GM12865 (cell line): ENCODE data around the gene EXOC1.

ENCODE experiments used
- DNase-seq: peaks from one replicate; pipeline ENCODE4 v3.0.0; 2010; ENCODE audit warnings: low read depth
- H3K4me3 ChIP-seq: 2 replicates; pipeline ENCODE4 v1.5.1; 2011; ENCODE audit warnings: mild to moderate bottlenecking, low read depth, low read length, control low read depth
- CTCF ChIP-seq: IDR thresholded peaks from 2 replicates; pipeline ENCODE4 v1.5.1; 2011; ENCODE audit warnings: low read length, control low read depth, low read depth, inconsistent platforms; ENCODE audit not compliant: insufficient read depth; ENCODE audit errors: missing control alignments

Gene EXOC1

GRCh38 chr4:55880652-55881280 lies 27.3 kb downstream of the EXOC1 start:
- no peak for TF ChIP-seq CTCF
- DNase-seq: no peak

DNA sequence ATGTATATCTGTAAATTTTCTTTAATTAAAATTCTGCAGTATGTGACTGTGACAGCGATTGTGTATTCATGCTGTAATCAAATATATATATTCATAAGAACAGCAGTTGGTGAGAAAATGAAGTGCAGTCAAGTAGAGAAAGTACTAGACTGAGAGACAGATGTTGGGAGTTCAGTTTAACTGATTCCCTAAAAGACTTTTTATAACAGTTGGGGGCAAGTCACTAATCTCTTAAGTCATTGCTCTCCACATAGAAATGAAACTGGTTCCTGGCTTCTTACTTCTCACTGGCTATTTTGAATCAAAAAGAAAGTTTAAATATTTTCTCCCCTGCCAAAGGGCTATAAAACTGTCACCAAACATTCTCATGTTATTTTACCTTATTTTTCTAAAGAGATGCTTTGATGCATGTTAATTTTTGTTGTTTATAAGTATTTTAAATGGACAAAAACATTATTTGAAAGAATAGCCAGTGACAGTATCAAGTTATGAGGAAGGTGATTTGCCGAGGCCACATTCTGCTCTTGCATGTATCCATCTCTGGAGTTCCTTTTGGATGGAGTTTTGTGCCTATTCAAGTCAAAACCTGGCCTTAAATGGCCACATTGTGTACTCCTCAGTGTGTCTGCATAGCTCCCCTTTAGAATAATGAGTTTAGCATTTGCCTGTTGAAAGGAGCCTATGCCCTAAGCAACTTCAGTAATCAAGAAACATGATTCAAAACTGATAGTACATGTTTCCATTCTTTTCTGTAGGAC lies 30.8 kb downstream of the EXOC1 start:
- DNase-seq: no peak
- no peak overlapping the region for H3K4me3 ChIP-seq
- TF ChIP-seq CTCF: no peak

More at GRCh38 chr4:55880652-55881280, 27.3 kb downstream of the EXOC1 start:
- H3K4me3 ChIP-seq: no peak overlapping the region

GRCh38 chr4:55884851-55885219 lies 31.4 kb downstream of the EXOC1 start:
- DNase-seq: no peak
- no peak overlapping the region for H3K4me3 ChIP-seq
- no peak for TF ChIP-seq CTCF

DNA sequence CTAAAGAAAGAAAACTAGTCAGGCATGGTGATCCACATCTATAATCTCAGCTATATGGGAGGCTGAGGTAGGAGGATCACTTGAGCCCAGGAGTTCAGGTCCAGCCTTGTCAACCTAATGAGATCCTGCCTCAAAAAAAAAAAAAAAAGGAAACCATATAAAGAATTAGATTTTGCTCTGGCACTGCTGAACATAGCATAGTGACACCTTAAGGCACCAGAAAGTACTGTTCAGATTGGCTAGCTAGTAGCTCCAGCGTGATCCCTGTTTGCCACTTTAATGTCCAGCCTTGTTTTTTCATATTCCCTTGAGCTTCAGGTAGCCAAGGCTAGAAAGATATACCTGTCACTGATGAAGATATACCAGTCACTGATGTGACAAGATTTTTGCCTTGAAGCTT lies 34.1 kb downstream of the EXOC1 start:
- no peak for DNase-seq
- H3K4me3 ChIP-seq: no peak overlapping the region
- no peak for TF ChIP-seq CTCF

DNA sequence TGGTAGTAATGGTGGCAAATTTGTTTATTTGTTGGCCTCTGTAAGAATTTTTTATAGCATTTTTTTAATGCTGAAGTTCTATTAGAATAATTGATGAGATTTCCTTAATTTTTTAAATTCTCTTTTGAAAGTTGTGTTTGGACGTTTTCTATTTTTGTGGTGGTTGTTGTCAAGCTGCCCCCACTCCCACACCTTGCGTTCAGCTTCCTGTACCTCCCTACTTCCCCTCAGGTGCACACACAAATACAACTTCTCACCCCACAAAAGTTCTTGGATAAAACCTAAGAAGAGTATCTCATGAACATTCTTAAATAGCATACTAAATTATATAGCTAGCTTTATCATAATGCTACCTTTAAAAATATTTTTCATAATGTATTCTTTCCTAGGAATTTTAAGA lies 38.7 kb downstream of the EXOC1 start:
- TF ChIP-seq CTCF: no peak
- no peak overlapping the region for H3K4me3 ChIP-seq
- DNase-seq: no peak

DNA sequence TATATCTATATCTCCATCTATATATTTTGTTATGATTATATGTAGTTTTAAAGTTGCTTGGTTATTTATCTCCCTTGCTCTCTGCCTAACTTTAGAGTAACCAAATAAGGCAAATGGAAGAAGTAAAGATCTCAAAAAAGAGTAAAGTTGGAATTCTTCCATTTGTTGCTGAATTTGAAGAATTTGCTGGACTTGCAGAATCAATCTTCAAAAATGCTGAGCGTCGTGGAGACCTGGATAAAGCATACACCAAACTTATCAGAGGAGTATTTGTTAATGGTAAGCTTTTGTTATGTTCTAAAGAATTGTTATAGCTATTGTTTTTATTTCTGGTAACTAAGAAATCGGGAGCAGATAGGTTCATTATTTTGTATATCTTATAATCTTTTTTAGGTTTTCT lies 43.2 kb downstream of the EXOC1 start:
- TF ChIP-seq CTCF: no peak
- no peak overlapping the region for H3K4me3 ChIP-seq
- no peak for DNase-seq

GRCh38 chr4:55902677-55903076 lies 49.2 kb downstream of the EXOC1 start:
- no peak overlapping the region for H3K4me3 ChIP-seq
- DNase-seq: no peak
- no peak for TF ChIP-seq CTCF
